SU-DHL-6 (cell line): ENCODE results near the gene MBD4.

Experiments used
- EZH2phosphoT487 ChIP-seq: fragments of 200-600 bp; sonication (generic), shearing (Covaris generic); conservative IDR thresholded peaks from 2 replicates; pipeline ENCODE4 v1.6.1; 2018; ENCODE audit warnings: mild to moderate bottlenecking, antibody characterized with exemption, low read length, moderate library complexity, mixed read lengths
- TF ChIP-seq, protein P1 (sequence below): fragments of 200-600 bp; sonication (generic); IDR thresholded peaks from one replicate; pipeline ENCODE4 v1.5.1; 2017; ENCODE audit warnings: antibody characterized with exemption, mild to moderate bottlenecking, low read length, moderate library complexity; ENCODE audit not compliant: insufficient read depth, poor library complexity, severe bottlenecking

DNA sequence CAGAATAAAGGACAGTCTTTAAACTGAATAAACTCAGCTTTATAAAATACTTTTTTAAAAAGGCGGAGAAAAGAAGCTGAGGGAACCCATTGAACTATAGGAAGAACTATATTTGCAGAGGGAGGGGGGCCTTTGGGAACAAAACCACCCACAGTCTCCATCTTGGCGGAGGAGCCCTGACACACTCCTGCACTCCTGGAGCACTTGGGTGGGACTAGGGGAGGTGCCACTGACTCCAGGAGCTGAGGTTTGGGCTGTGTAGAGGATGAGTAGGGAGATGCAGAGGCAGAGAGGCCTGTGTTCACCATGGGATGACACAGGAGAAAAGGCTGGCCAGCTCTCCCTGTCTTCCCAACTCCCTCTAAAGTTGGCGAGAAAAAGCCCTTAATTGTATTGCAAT is 36.1 kb upstream of the MBD4 start:
- no peak for TF ChIP-seq EZH2phosphoT487
- TF ChIP-seq, protein P1, sequence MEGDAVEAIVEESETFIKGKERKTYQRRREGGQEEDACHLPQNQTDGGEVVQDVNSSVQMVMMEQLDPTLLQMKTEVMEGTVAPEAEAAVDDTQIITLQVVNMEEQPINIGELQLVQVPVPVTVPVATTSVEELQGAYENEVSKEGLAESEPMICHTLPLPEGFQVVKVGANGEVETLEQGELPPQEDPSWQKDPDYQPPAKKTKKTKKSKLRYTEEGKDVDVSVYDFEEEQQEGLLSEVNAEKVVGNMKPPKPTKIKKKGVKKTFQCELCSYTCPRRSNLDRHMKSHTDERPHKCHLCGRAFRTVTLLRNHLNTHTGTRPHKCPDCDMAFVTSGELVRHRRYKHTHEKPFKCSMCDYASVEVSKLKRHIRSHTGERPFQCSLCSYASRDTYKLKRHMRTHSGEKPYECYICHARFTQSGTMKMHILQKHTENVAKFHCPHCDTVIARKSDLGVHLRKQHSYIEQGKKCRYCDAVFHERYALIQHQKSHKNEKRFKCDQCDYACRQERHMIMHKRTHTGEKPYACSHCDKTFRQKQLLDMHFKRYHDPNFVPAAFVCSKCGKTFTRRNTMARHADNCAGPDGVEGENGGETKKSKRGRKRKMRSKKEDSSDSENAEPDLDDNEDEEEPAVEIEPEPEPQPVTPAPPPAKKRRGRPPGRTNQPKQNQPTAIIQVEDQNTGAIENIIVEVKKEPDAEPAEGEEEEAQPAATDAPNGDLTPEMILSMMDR = no peak
